Neural cell (in vitro differentiated cells): Measurements from ENCODE around the gene UNC45A. TPM values are rescaled to one million over a fixed set of nuclear protein-coding genes. Genes with fewer than 3 reads are reported as not detected.

Source experiments
- H2AFZ ChIP-seq: fragments of 200-600, 300-800 bp; sonication (generic), shearing (Covaris generic); 2 replicates; pipeline ENCODE4 v1.6.0; 2014; ENCODE audit warnings: low read depth, mild to moderate bottlenecking, antibody characterized with exemption, low read length, moderate library complexity
- H3F3A ChIP-seq: fragments of 200-600 bp; shearing (Covaris generic); 2 replicates; pipeline ENCODE4 v1.6.1; 2016; ENCODE audit warnings: mild to moderate bottlenecking, moderate library complexity, mixed read lengths, antibody characterized with exemption, low read length; ENCODE audit not compliant: insufficient read depth, poor library complexity, severe bottlenecking
- H3K27ac ChIP-seq: fragments of 200-600, 300-800 bp; sonication (generic), shearing (Covaris generic); 2 replicates; pipeline ENCODE4 v1.5.1; 2014; ENCODE audit warnings: mild to moderate bottlenecking, low read length, moderate library complexity
- H3K27me3 ChIP-seq: fragments of 300-800, 200-600 bp; sonication (generic), shearing (Covaris generic); 2 replicates; pipeline ENCODE4 v1.6.0; 2014; ENCODE audit warnings: mild to moderate bottlenecking, low read depth, low read length, moderate library complexity; ENCODE audit not compliant: insufficient read depth
- H3K36me3 ChIP-seq: fragments of 300-800, 200-600 bp; sonication (generic), shearing (Covaris generic); 2 replicates; pipeline ENCODE4 v1.5.1; 2014; ENCODE audit warnings: mild to moderate bottlenecking, antibody characterized with exemption, low read length, moderate library complexity; ENCODE audit not compliant: insufficient read depth
- H3K4me2 ChIP-seq: fragments of 300-800, 200-600 bp; sonication (generic), shearing (Covaris generic); 2 replicates; pipeline ENCODE4 v1.6.0; 2014; ENCODE audit warnings: mild to moderate bottlenecking, low read length
- H3K4me3 ChIP-seq: fragments of 300-800, 200-600 bp; sonication (generic), shearing (Covaris generic); 2 replicates; pipeline ENCODE4 v1.5.1; 2014; ENCODE audit warnings: mild to moderate bottlenecking, low read length, moderate library complexity
- H3K79me2 ChIP-seq: fragments of 200-600 bp; shearing (Covaris generic); replicated peaks from 2 replicates; pipeline ENCODE4 v1.6.0; 2014; ENCODE audit warnings: mild to moderate bottlenecking, low read length, moderate library complexity; ENCODE audit not compliant: insufficient read depth
- H3K9ac ChIP-seq: fragments of 300-800, 200-600 bp; sonication (generic), shearing (Covaris generic); 2 replicates; pipeline ENCODE4 v1.6.1; 2016; ENCODE audit warnings: mild to moderate bottlenecking, low read length, mixed read lengths
- H3K9me2 ChIP-seq: fragments of 200-600 bp; shearing (Covaris generic); 2 replicates; pipeline ENCODE4 v1.6.1; 2016; ENCODE audit warnings: mild to moderate bottlenecking, low read length, mixed read lengths; ENCODE audit not compliant: insufficient read depth
- H3K9me3 ChIP-seq: fragments of 200-600, 300-800 bp; sonication (generic), shearing (Covaris generic); 2 replicates; pipeline ENCODE4 v1.6.1; 2016; ENCODE audit warnings: mild to moderate bottlenecking, mixed run types, low read length, moderate library complexity, mixed read lengths
- H4K20me1 ChIP-seq: fragments of 200-600 bp; shearing (Covaris generic); 2 replicates; pipeline ENCODE4 v1.6.1; 2016; ENCODE audit warnings: mild to moderate bottlenecking, mixed run types; ENCODE audit not compliant: insufficient read depth
- EP300 ChIP-seq: fragments of 450-650 bp; conservative IDR thresholded peaks from 2 replicates; pipeline ENCODE4 v1.6.1; 2014; ENCODE audit warnings: antibody characterized with exemption, mild to moderate bottlenecking, moderate library complexity; ENCODE audit not compliant: poor library complexity, severe bottlenecking
- EZH2 ChIP-seq: fragments of 200-600, 300-800 bp; shearing (Covaris generic), sonication (generic); IDR thresholded peaks from 2 replicates; pipeline ENCODE4 v1.6.1; 2014; ENCODE audit warnings: antibody characterized with exemption, low read length, borderline replicate concordance, mild to moderate bottlenecking; ENCODE audit not compliant: insufficient read depth, poor library complexity, severe bottlenecking
- MXI1 ChIP-seq: fragments of 450-650 bp; conservative IDR thresholded peaks from 2 replicates; pipeline ENCODE4 v1.6.1; 2014; ENCODE audit warnings: antibody characterized with exemption, mild to moderate bottlenecking; ENCODE audit not compliant: poor library complexity, severe bottlenecking
- POLR2AphosphoS5 ChIP-seq: IDR thresholded peaks from 2 replicates; pipeline ENCODE4 v1.6.1; 2012
- RAD21 ChIP-seq: fragments of 450-650 bp; conservative IDR thresholded peaks from 2 replicates; pipeline ENCODE4 v1.6.1; 2014; ENCODE audit warnings: antibody characterized with exemption, mild to moderate bottlenecking, moderate library complexity
- SMC3 ChIP-seq: fragments of 450-650 bp; conservative IDR thresholded peaks from 2 replicates; pipeline ENCODE4 v1.6.1; 2014; ENCODE audit warnings: antibody characterized with exemption, mild to moderate bottlenecking, moderate library complexity; ENCODE audit not compliant: poor library complexity
- TAF1 ChIP-seq: IDR thresholded peaks from 2 replicates; pipeline ENCODE4 v1.6.1; 2012; ENCODE audit warnings: low read depth
- polyA plus RNA-seq: library from polyadenylated mRNA; depleted of rRNA; stranded (reverse); fragments of >200 nt; gene quantifications from 2 replicates; pipeline ENCODE4 v1.2.3, GENCODE V29; 2014
- TF ChIP-seq, protein P1 (sequence below): IDR thresholded peaks from 2 replicates; pipeline ENCODE4 v1.6.1; 2012; ENCODE audit warnings: borderline replicate concordance
- TF ChIP-seq, protein P2 (sequence below): fragments of 450-650 bp; IDR thresholded peaks from 2 replicates; pipeline ENCODE4 v1.5.1; 2014; ENCODE audit warnings: antibody characterized with exemption, mild to moderate bottlenecking, moderate library complexity; ENCODE audit not compliant: poor library complexity, severe bottlenecking

The UNC45A gene
- polyA plus RNA-seq, 1 donor from 2014 or later: 41.3 TPM

DNA sequence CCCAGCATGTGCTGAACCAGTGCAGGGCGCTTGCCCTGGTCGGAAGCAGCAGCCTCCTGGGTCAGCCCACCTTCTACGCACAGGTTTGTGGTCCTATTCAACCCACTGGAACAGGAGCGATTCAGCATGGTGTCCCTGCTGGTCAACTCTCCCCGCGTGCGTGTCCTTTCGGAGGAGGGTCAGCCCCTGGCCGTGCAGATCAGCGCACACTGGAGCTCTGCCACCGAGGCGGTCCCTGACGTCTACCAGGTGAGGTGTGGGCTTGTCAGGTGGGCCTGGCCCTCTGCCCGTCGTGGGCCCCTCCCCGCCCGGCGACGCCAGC is 23.8 kb upstream of the UNC45A start:
- no peaks in the 10 kb centered on the region for H3K79me2 ChIP-seq
- no peak overlapping the region for H3K4me3 ChIP-seq
- TF ChIP-seq, protein P1, sequence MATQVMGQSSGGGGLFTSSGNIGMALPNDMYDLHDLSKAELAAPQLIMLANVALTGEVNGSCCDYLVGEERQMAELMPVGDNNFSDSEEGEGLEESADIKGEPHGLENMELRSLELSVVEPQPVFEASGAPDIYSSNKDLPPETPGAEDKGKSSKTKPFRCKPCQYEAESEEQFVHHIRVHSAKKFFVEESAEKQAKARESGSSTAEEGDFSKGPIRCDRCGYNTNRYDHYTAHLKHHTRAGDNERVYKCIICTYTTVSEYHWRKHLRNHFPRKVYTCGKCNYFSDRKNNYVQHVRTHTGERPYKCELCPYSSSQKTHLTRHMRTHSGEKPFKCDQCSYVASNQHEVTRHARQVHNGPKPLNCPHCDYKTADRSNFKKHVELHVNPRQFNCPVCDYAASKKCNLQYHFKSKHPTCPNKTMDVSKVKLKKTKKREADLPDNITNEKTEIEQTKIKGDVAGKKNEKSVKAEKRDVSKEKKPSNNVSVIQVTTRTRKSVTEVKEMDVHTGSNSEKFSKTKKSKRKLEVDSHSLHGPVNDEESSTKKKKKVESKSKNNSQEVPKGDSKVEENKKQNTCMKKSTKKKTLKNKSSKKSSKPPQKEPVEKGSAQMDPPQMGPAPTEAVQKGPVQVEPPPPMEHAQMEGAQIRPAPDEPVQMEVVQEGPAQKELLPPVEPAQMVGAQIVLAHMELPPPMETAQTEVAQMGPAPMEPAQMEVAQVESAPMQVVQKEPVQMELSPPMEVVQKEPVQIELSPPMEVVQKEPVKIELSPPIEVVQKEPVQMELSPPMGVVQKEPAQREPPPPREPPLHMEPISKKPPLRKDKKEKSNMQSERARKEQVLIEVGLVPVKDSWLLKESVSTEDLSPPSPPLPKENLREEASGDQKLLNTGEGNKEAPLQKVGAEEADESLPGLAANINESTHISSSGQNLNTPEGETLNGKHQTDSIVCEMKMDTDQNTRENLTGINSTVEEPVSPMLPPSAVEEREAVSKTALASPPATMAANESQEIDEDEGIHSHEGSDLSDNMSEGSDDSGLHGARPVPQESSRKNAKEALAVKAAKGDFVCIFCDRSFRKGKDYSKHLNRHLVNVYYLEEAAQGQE: no peak
- TF ChIP-seq EZH2 (no peak), RAD21 (no peak), SMC3 (no peak), POLR2AphosphoS5 (no peak), MXI1 (no peak)
- H3K9me2 ChIP-seq: no peaks in the 10 kb centered on the region
- H3K36me3 ChIP-seq: no peaks in the 10 kb centered on the region
- no peak overlapping the region for H3K27ac ChIP-seq
- no peak overlapping the region for H3K4me2 ChIP-seq
- no peaks in the 10 kb centered on the region for H3K27me3 ChIP-seq
- H2AFZ ChIP-seq: no peak overlapping the region
- H4K20me1 ChIP-seq: no peaks in the 10 kb centered on the region
- no peaks in the 10 kb centered on the region for H3K9me3 ChIP-seq
- no peak overlapping the region for H3K9ac ChIP-seq
- H3F3A ChIP-seq: no peaks in the 10 kb centered on the region

DNA sequence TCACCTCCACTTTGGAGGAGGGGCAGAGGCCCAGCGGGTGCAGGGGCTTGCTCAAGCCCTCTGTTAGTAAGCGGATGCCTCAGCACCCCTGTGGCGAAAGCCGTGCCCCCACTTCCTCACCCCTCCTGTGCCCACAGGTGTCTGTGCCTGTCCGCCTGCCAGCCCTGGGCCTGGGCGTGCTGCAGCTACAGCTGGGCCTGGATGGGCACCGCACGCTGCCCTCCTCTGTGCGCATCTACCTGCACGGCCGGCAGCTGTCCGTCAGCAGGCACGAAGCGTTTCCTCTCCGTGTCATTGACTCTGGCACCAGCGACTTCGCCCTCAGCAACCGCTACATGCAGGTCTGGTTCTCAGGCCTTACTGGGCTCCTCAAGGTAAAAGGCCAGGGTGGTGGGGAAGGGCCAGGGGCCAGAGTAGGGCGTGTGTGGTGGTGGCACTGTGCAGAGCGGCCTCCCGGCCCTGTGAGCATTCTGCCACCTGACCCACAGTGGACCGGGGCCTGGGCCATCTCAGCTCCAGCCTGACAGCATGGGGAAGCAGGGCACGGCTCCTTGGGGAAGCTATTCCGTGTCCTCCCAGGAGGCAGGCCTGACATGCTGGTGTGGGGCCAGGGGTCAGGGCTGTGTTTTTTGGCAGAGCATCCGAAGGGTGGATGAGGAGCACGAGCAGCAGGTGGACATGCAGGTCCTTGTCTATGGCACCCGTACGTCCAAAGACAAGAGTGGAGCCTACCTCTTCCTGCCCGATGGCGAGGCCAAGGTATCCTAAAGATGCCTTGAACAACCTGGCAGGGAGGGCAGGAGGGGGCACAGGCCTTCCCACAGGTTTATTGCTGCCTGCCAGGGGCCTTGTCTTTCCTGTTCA is 22.9 kb upstream of the UNC45A start:
- no peaks in the 10 kb centered on the region for H3K27me3 ChIP-seq
- no peaks in the 10 kb centered on the region for H3K36me3 ChIP-seq
- H3K4me3 ChIP-seq: no peak overlapping the region

More for the DNA sequence above, 22.9 kb upstream of the UNC45A start:
- Histone ChIP-seq H3K79me2 (no peaks in the 10 kb centered on the region), H3K4me2 (no peak overlapping the region), H3K9ac (no peak overlapping the region), H3K27ac (no peak overlapping the region), H4K20me1 (no peaks in the 10 kb centered on the region), H3K9me3 (no peaks in the 10 kb centered on the region), H2AFZ (no peak overlapping the region), H3K9me2 (no peaks in the 10 kb centered on the region), H3F3A (no peaks in the 10 kb centered on the region)
- TF ChIP-seq TAF1 (no peak), RAD21 (no peak), POLR2AphosphoS5 (no peak), MXI1 (no peak), EP300 (no peak), EZH2 (no peak)
- TF ChIP-seq, protein P2, sequence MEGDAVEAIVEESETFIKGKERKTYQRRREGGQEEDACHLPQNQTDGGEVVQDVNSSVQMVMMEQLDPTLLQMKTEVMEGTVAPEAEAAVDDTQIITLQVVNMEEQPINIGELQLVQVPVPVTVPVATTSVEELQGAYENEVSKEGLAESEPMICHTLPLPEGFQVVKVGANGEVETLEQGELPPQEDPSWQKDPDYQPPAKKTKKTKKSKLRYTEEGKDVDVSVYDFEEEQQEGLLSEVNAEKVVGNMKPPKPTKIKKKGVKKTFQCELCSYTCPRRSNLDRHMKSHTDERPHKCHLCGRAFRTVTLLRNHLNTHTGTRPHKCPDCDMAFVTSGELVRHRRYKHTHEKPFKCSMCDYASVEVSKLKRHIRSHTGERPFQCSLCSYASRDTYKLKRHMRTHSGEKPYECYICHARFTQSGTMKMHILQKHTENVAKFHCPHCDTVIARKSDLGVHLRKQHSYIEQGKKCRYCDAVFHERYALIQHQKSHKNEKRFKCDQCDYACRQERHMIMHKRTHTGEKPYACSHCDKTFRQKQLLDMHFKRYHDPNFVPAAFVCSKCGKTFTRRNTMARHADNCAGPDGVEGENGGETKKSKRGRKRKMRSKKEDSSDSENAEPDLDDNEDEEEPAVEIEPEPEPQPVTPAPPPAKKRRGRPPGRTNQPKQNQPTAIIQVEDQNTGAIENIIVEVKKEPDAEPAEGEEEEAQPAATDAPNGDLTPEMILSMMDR: no peak
